Measurements from ENCODE around the gene PCDHA5. TPM values are rescaled to one million over a fixed set of nuclear protein-coding genes. Genes with fewer than 3 reads are reported as not detected.

PCDHA5 gene
- total RNA-seq, 1 donor from 2014 or later: not detected

DNA sequence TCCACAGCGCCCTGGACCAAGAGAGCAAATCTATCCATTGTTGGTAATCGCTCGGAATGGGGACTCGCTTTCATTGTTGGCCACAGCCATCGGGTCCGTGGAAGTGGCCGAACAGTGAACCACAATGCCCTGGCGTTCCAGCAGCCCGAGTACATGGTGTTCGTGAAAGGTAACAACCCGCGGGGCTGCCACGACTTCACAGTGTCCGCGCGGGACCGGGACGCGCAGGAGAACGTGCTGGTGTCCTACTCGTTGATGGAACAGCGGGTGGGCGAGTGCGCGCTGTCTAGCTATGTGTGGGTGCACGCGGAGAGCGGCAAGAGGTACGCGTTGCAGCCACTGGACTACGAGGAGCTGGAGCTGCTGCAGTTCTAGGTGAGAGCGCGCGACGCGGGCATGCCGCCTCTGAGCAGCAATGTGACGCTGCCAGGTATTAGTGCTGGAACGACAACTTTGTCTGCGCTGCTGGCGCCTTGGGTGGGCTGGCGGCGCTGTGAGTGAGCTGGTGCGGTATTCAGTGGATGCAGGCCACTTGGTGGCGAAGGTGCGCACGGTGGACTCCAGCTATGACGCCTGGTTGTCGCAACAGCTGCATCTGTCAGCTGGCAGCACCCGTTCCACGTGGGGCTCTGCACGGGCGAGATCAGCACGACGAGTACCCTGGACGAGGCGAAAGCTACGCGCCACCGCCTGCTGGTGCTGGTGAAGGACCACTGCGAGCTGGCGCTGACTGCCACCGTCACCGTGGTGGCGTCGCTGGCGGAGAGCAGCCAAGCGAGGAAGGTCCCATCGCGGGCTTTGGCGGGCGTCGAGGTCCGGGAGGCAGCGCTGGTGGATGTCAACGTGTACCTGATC is 41.3 kb downstream of the PCDHA5 start:
- TF ChIP-seq, protein P1, sequence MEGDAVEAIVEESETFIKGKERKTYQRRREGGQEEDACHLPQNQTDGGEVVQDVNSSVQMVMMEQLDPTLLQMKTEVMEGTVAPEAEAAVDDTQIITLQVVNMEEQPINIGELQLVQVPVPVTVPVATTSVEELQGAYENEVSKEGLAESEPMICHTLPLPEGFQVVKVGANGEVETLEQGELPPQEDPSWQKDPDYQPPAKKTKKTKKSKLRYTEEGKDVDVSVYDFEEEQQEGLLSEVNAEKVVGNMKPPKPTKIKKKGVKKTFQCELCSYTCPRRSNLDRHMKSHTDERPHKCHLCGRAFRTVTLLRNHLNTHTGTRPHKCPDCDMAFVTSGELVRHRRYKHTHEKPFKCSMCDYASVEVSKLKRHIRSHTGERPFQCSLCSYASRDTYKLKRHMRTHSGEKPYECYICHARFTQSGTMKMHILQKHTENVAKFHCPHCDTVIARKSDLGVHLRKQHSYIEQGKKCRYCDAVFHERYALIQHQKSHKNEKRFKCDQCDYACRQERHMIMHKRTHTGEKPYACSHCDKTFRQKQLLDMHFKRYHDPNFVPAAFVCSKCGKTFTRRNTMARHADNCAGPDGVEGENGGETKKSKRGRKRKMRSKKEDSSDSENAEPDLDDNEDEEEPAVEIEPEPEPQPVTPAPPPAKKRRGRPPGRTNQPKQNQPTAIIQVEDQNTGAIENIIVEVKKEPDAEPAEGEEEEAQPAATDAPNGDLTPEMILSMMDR (conservative IDR thresholded peaks at IDR 0.05; ENCODE audit: low read depth, low read length): no peak
- no peak overlapping the region for H3K4me3 ChIP-seq (ENCODE audit: low read depth, low read length)
- DNase-seq (ENCODE audit: low read depth): no peak

DNA sequence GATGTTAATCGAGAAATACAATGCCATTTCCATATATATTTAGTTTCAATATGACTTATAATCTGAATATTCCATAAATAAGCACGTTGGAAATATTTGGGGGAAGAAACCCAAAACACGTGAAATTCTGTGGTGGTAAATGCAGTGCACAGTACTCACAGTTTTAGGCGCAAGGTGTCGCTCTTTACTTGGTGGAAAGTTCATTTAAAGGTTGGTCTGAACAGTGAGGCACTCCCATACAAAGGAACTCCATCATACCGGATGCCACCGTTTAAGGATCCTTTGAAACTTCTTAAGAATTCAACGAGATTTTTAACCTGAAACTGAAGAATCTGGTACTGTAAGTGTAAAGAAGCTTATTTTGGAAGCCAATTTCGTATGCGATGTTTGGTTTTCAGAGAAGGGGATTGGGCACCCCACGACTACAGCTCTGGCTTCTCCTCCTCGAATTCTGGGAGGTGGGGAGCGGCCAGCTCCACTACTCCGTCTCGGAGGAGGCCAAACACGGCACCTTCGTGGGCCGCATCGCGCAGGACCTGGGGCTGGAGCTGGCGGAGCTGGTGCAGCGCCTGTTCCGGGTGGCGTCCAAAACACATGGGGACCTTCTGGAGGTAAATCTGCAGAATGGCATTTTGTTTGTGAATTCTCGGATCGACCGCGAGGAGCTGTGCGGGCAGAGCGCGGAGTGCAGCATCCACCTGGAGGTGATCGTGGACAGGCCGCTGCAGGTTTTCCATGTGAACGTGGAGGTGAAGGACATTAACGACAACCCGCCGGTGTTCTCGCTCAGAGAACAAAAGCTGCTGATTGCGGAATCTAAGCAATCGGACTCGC is 47.5 kb downstream of the PCDHA5 start, which contains the start of gene PCDHA11:
TSS of gene PCDHA11 (plus strand) at position 237 of the 834 bp plus-strand sequence. CDS start at position 384, 147 bp downstream.
- peak within 1 kb of the TSS; percentile 45 for H3K4me3 ChIP-seq (ENCODE audit: low read depth, low read length)
- no peak for DNase-seq (ENCODE audit: low read depth)
- TF ChIP-seq, protein P1 (conservative IDR thresholded peaks at IDR 0.05; ENCODE audit: low read depth, low read length): peak; percentile 37

DNA sequence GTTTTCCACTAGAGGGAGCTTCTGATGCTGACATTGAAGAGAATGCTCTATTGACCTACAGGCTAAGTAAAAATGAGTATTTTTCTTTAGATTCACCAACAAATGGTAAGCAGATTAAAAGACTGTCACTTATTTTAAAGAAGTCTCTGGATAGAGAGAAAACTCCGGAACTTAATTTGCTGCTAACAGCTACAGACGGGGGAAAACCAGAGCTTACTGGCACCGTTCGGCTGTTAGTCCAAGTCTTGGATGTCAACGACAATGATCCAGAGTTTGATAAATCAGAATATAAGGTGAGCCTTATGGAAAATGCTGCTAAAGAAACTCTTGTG is 48.1 kb downstream of the PCDHA5 start:
- TF ChIP-seq, protein P1 (conservative IDR thresholded peaks at IDR 0.05; ENCODE audit: low read depth, low read length): peak; percentile 41
- DNase-seq (ENCODE audit: low read depth): no peak
- peak overlapping the region; percentile 45 for H3K4me3 ChIP-seq (ENCODE audit: low read depth, low read length)

DNA sequence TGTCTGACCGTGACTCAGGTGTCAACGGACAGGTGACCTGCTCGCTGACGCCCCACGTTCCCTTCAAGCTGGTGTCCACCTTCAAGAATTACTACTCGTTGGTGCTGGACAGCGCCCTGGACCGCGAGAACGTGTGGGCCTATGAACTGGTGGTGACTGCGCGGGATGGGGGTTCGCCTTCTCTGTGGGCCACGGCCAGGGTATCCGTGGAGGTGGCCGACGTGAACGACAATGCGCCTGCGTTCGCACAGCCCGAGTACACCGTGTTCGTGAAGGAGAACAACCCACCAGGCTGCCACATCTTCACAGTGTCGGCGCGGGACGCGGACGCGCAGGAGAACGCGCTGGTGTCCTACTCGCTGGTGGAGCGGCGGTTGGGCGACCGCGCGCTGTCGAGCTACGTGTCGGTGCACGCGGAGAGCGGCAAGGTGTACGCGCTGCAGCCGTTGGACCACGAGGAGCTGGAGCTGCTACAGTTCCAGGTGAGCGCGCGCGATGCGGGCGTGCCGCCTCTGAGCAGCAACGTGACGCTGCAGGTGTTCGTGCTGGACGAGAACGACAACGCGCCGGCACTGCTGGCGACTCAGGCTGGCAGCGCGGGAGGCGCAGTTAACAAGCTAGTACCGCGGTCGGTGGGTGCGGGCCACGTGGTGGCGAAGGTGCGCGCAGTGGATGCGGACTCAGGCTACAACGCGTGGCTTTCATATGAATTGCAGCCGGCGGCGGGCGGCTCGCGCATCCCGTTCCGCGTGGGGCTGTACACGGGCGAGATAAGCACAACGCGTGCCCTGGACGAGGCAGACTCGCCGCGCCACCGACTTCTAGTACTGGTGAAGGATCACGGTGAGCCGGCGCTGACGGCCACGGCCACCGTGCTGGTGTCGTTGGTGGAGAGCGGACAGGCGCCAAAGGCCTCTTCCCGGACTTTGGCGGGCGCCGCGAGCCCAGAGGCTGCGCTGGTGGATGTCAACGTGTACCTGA is 49.1 kb downstream of the PCDHA5 start:
- no peak overlapping the region for H3K4me3 ChIP-seq (ENCODE audit: low read depth, low read length)
- no peak for DNase-seq (ENCODE audit: low read depth)
- TF ChIP-seq, protein P1 (conservative IDR thresholded peaks at IDR 0.05; ENCODE audit: low read depth, low read length): no peak

Other genes starting within 250 kb of the PCDHA5 start
- gene CD14, start 188.4 kb upstream of the PCDHA5 start, total RNA-seq: not detected in 2 replicates
- 9.0 and 127 TPM in 2 replicates for gene TMCO6, start 182.2 kb upstream of the PCDHA5 start, total RNA-seq
- 62.0 and 110 TPM in 2 replicates for gene NDUFA2, start 174.0 kb upstream of the PCDHA5 start, total RNA-seq
- 95.4 and 124 TPM in 2 replicates for gene IK, start 173.8 kb upstream of the PCDHA5 start, total RNA-seq
- gene WDR55, start 156.7 kb upstream of the PCDHA5 start, total RNA-seq: 14.6 and 23.4 TPM in 2 replicates
- 0.14 TPM in 1 of 2 replicates, not detected in the other for gene DND1, start 148.0 kb upstream of the PCDHA5 start, total RNA-seq
- 83.0 and 123 TPM in 2 replicates for gene HARS1, start 130.2 kb upstream of the PCDHA5 start, total RNA-seq
- gene HARS2, start 130.2 kb upstream of the PCDHA5 start, total RNA-seq: 33.9 and 39.5 TPM in 2 replicates
- 38.3 and 43.6 TPM in 2 replicates for gene ZMAT2, start 121.2 kb upstream of the PCDHA5 start, total RNA-seq
- not detected in 2 replicates for gene PCDHA1, start 35.5 kb upstream of the PCDHA5 start, total RNA-seq
- gene PCDHA2, start 26.8 kb upstream of the PCDHA5 start, total RNA-seq: not detected in 2 replicates
- 0.06 TPM in 1 of 2 replicates, not detected in the other for gene PCDHA3, start 20.6 kb upstream of the PCDHA5 start, total RNA-seq
- gene PCDHA4, start 14.5 kb upstream of the PCDHA5 start, total RNA-seq: 1.6 TPM in 1 of 2 replicates, not detected in the other
- not detected in 2 replicates for gene PCDHA6, start 6.3 kb downstream of the PCDHA5 start, total RNA-seq
- under 0.01 TPM in 1 of 2 replicates, not detected in the other for gene PCDHA7, start 12.7 kb downstream of the PCDHA5 start, total RNA-seq
- gene PCDHA8, start 19.6 kb downstream of the PCDHA5 start, total RNA-seq: not detected in 2 replicates
- not detected in 2 replicates for gene PCDHA9, start 26.8 kb downstream of the PCDHA5 start, total RNA-seq
- gene PCDHA10, start 34.3 kb downstream of the PCDHA5 start, total RNA-seq: under 0.01 and 0.06 TPM in 2 replicates
- gene PCDHA11, start 47.3 kb downstream of the PCDHA5 start, total RNA-seq: not detected in 2 replicates
- not detected in 2 replicates for gene PCDHA12, start 53.7 kb downstream of the PCDHA5 start, total RNA-seq
- not detected in 2 replicates for gene PCDHA13, start 60.5 kb downstream of the PCDHA5 start, total RNA-seq
- gene PCDHAC1, start 104.7 kb downstream of the PCDHA5 start, total RNA-seq: not detected in 2 replicates
- not detected in 2 replicates for gene PCDHAC2, start 144.9 kb downstream of the PCDHA5 start, total RNA-seq
- gene PCDHB1, start 229.8 kb downstream of the PCDHA5 start, total RNA-seq: not detected in 2 replicates